SK-N-SH (cell line): Measurements from ENCODE around the gene PTPRC. TPM values are rescaled to one million over a fixed set of nuclear protein-coding genes. Genes with fewer than 3 reads are reported as not detected.

Source experiments
- CTCF ChIA-PET: fragments of 300-600, 350-600 bp; formaldehyde crosslinking; extraction: SDS; loops from one replicate; lab custom pipeline; 2021; lab: Yijun Ruan, JAX
- POLR2A ChIA-PET: fragments of 350-600 bp; sonication (Branson Sonifier 250); formaldehyde crosslinking; extraction: SDS; loops from one replicate; lab custom pipeline; 2020; ENCODE audit warnings: antibody characterized with exemption, inconsistent platforms; lab: Yijun Ruan, JAX
- DNase-seq: peaks from one replicate; pipeline ENCODE4 v3.0.0; 2012
- H2AFZ ChIP-seq: fragments of 200-600 bp; sonication (generic); 2 replicates; pipeline ENCODE4 v1.8.1; 2016; ENCODE audit warnings: antibody characterized with exemption, mild to moderate bottlenecking, low read depth
- H3F3A ChIP-seq: fragments of 200-600 bp; sonication (generic); replicated peaks from 2 replicates; pipeline ENCODE3; 2016; ENCODE audit warnings: antibody characterized with exemption, mild to moderate bottlenecking; ENCODE audit not compliant: insufficient read depth
- H3K27ac ChIP-seq, 2 experiments: fragments of 200-500 bp in 1 of 2; fragments of 200-600 bp in 1 of 2; sonication (Bioruptor generic) in 1 of 2; sonication (generic), shearing (Covaris generic) in 1 of 2; 2 replicates each; pipeline versions ENCODE4 v1.5.1 to v1.6.1; 2014 to 2016; ENCODE audit warnings: low read depth in 2 of 2, inconsistent platforms in 1 of 2, low read length in 1 of 2, mild to moderate bottlenecking in 1 of 2, mixed read lengths in 1 of 2
- H3K27me3 ChIP-seq: fragments of 200-600 bp; sonication (generic), shearing (Covaris generic); 2 replicates; pipeline ENCODE4 v1.6.1; 2016; ENCODE audit warnings: mixed run types; ENCODE audit not compliant: insufficient read depth
- H3K36me3 ChIP-seq, 2 experiments: fragments of 200-500 bp in 1 of 2; fragments of 200-600 bp in 1 of 2; sonication (Bioruptor generic) in 1 of 2; sonication (generic) in 1 of 2; replicated peaks in 1 of 2; 2 replicates each; pipeline versions ENCODE3 to v1.5.1; 2014 to 2016; ENCODE audit warnings: low read length in 1 of 2, mild to moderate bottlenecking in 1 of 2; ENCODE audit not compliant: insufficient read depth in 2 of 2, control insufficient read depth in 1 of 2
- H3K4me1 ChIP-seq, 2 experiments: fragments of 200-500 bp in 1 of 2; fragments of 200-600 bp in 1 of 2; sonication (Bioruptor generic) in 1 of 2; sonication (generic), shearing (Covaris generic) in 1 of 2; 2 replicates each; pipeline versions ENCODE4 v1.5.1 to v1.6.1; 2014 to 2016; ENCODE audit warnings: low read depth in 1 of 2, low read length in 1 of 2, mixed run types in 1 of 2; ENCODE audit not compliant: insufficient read depth in 2 of 2, control insufficient read depth in 1 of 2
- H3K4me2 ChIP-seq: fragments of 200-600 bp; sonication (generic), shearing (Covaris generic); 2 replicates; pipeline ENCODE4 v1.6.1; 2017; ENCODE audit warnings: mixed run types
- H3K4me3 ChIP-seq, 2 experiments: fragments of 200-500 bp in 1 of 2; fragments of 200-600 bp in 1 of 2; sonication (Bioruptor generic) in 1 of 2; sonication (generic), shearing (Covaris generic) in 1 of 2; 2 replicates each; pipeline versions ENCODE4 v1.5.1 to v1.8.1; 2014 to 2016; ENCODE audit warnings: low read depth in 2 of 2, inconsistent platforms in 1 of 2, low read length in 1 of 2, mild to moderate bottlenecking in 1 of 2, mixed read lengths in 1 of 2, moderate library complexity in 1 of 2
- H3K79me2 ChIP-seq: fragments of 200-600 bp; sonication (generic); 2 replicates; pipeline ENCODE4 v1.8.1; 2017; ENCODE audit warnings: mild to moderate bottlenecking; ENCODE audit not compliant: insufficient read depth
- H3K9ac ChIP-seq: fragments of 200-600 bp; sonication (generic); 2 replicates; pipeline ENCODE4 v1.6.1; 2017; ENCODE audit warnings: mixed run types
- H3K9me2 ChIP-seq: fragments of 200-600 bp; sonication (generic); 2 replicates; pipeline ENCODE4 v1.6.1; 2017; ENCODE audit warnings: mixed run types
- H3K9me3 ChIP-seq: fragments of 200-600 bp; sonication (generic); 2 replicates; pipeline ENCODE4 v1.6.1; 2017; ENCODE audit warnings: mixed run types, mild to moderate bottlenecking, moderate library complexity
- H4K20me1 ChIP-seq: fragments of 200-600 bp; sonication (generic); 2 replicates; pipeline ENCODE4 v1.6.1; 2017; ENCODE audit warnings: mild to moderate bottlenecking, mixed run types; ENCODE audit not compliant: insufficient read depth
- CHD2 ChIP-seq: fragments of 150-350 bp; IDR thresholded peaks from 2 replicates; pipeline ENCODE4 v1.6.1; 2018; ENCODE audit warnings: low read length; ENCODE audit not compliant: partially characterized antibody
- ELF1 ChIP-seq: IDR thresholded peaks from 2 replicates; pipeline ENCODE4 v1.4.0; 2012
- EP300 ChIP-seq, 2 experiments: IDR thresholded peaks; 2 replicates each; pipeline versions ENCODE4 v1.4.0 to v1.6.1; 2012; ENCODE audit warnings: borderline replicate concordance in 1 of 2, low read depth in 1 of 2, low read length in 1 of 2
- EZH2phosphoT487 ChIP-seq: fragments of 200-600 bp; sonication (generic); IDR thresholded peaks from 2 replicates; pipeline ENCODE4 v1.6.1; 2017; ENCODE audit warnings: low read depth, mixed run types, mild to moderate bottlenecking, antibody characterized with exemption, moderate library complexity, borderline replicate concordance
- FOSL2 ChIP-seq: IDR thresholded peaks from 2 replicates; pipeline ENCODE4 v1.4.0; 2012; ENCODE audit warnings: low read depth, mild to moderate bottlenecking, moderate library complexity, borderline replicate concordance
- FOXJ3 ChIP-seq: sonication (generic); formaldehyde crosslinking; IDR thresholded peaks from 2 replicates; pipeline ENCODE4 v1.5.1; 2020; ENCODE audit warnings: mild to moderate bottlenecking, missing genetic modification reagents
- FOXM1 ChIP-seq: IDR thresholded peaks from 2 replicates; pipeline ENCODE4 v1.4.0; 2012; ENCODE audit warnings: low read depth, mild to moderate bottlenecking
- GABPA ChIP-seq: IDR thresholded peaks from 2 replicates; pipeline ENCODE4 v1.4.0; 2012; ENCODE audit warnings: low read depth, mild to moderate bottlenecking
- GATA2 ChIP-seq: sonication (generic); formaldehyde crosslinking; IDR thresholded peaks from 2 replicates; pipeline ENCODE4 v1.5.0; 2020; ENCODE audit warnings: mild to moderate bottlenecking, missing genetic modification reagents
- IRF3 ChIP-seq: fragments of 150-350 bp; IDR thresholded peaks from 2 replicates; pipeline ENCODE4 v1.6.1; 2016; ENCODE audit warnings: mild to moderate bottlenecking, low read depth, low read length
- JUND ChIP-seq: IDR thresholded peaks from 2 replicates; pipeline ENCODE4 v1.4.0; 2012
- MEF2A ChIP-seq: IDR thresholded peaks from 2 replicates; pipeline ENCODE4 v1.4.0; 2012; ENCODE audit warnings: low read depth, borderline replicate concordance
- MXI1 ChIP-seq: IDR thresholded peaks from 2 replicates; pipeline ENCODE4 v1.6.1; 2012; ENCODE audit warnings: mild to moderate bottlenecking, low read depth, low read length, improper control_type of control experiment
- NFIC ChIP-seq: IDR thresholded peaks from 2 replicates; pipeline ENCODE4 v1.4.0; 2012; ENCODE audit warnings: borderline replicate concordance
- POLR2AphosphoS5 ChIP-seq: IDR thresholded peaks from 2 replicates; pipeline ENCODE4 v1.6.1; 2012; ENCODE audit warnings: low read depth, low read length
- RFX5 ChIP-seq: IDR thresholded peaks from 2 replicates; pipeline ENCODE4 v1.6.1; 2012; ENCODE audit warnings: mild to moderate bottlenecking, improper control_type of control experiment, low read length
- RXRA ChIP-seq: IDR thresholded peaks from 2 replicates; pipeline ENCODE4 v1.4.0; 2012; ENCODE audit warnings: low read depth, mild to moderate bottlenecking, borderline replicate concordance
- SIN3A ChIP-seq: IDR thresholded peaks from 2 replicates; pipeline ENCODE4 v1.6.1; 2012; ENCODE audit warnings: low read depth, mild to moderate bottlenecking, low read length, moderate library complexity, borderline replicate concordance
- TAF1 ChIP-seq: IDR thresholded peaks from 2 replicates; pipeline ENCODE4 v1.6.1; 2012; ENCODE audit warnings: low read depth, mild to moderate bottlenecking, low read length, moderate library complexity, borderline replicate concordance
- TCF12 ChIP-seq: IDR thresholded peaks from 2 replicates; pipeline ENCODE4 v1.4.0; 2012
- TEAD4 ChIP-seq: IDR thresholded peaks from 2 replicates; pipeline ENCODE4 v1.4.0; 2012; ENCODE audit warnings: mild to moderate bottlenecking, borderline replicate concordance; ENCODE audit not compliant: insufficient read depth
- YY1 ChIP-seq: IDR thresholded peaks from 2 replicates; pipeline ENCODE4 v1.4.0; 2012; ENCODE audit warnings: low read depth, mild to moderate bottlenecking
- WGBS: methylation state at CpG from one replicate; pipeline ENCODE4 v1.1.6; 2017; ENCODE audit warnings: low lambda C conversion rate; 5-methylcytosine and 5-hydroxymethylcytosine counted together
- polyA plus RNA-seq, 3 experiments: library from polyadenylated mRNA; depleted of rRNA; stranded (reverse); fragments of >200 nt; gene quantifications; 2 replicates each; pipeline ENCODE4 v1.2.3, GENCODE V29; 2012
- TF ChIP-seq, protein P1 (sequence below): IDR thresholded peaks from 2 replicates; pipeline ENCODE4 v1.4.0; 2012; ENCODE audit warnings: low read depth
- TF ChIP-seq, protein P2 (sequence below): IDR thresholded peaks from 2 replicates; pipeline ENCODE4 v1.4.0; 2012; ENCODE audit warnings: low read depth, borderline replicate concordance
- TF ChIP-seq, protein P3 (sequence below): fragments of 200-600 bp; sonication (generic); IDR thresholded peaks from 2 replicates; pipeline ENCODE4 v1.6.1; 2017; ENCODE audit warnings: antibody characterized with exemption, mild to moderate bottlenecking, moderate library complexity
- TF ChIP-seq, protein P4 (sequence below): IDR thresholded peaks from 2 replicates; pipeline ENCODE4; 2012

PTPRC gene
- polyA plus RNA-seq, 1 of the 3 experiments (the other 2 are of a cell fraction) = 0.03 TPM

- TF ChIP-seq TEAD4 = no peak
Observed at GRCh38 chr1:198622001-198622400, 16.8 kb upstream of the PTPRC start (continued).

- no peak for DNase-seq
- CTCF ChIA-PET = interaction anchor here (0.8 to 1.2 kb wide), 3 partner anchors 16 to 706 kb away, joined by 3 read pairs; no protein-coding TSS in a partner anchor
- WGBS = 30% methylated on average over 4 of the region's 4 CpGs
- no peak for TF ChIP-seq ELF1
- peak in 1 of 2 experiments; percentile 44; a peak in 1 of 4 replicates for TF ChIP-seq EP300 (IDR thresholded peaks at IDR 0.05; ENCODE audit: borderline replicate concordance in 1 of 2, low read depth in 1 of 2, low read length in 1 of 2)
- no peak for TF ChIP-seq SIN3A
- no peak for TF ChIP-seq RXRA
- TF ChIP-seq MXI1 = no peak
- no peak for TF ChIP-seq IRF3
- no peak for TF ChIP-seq NFIC
- peak; percentile 66; the same call in 1 of the 2 replicates for TF ChIP-seq FOSL2
- TF ChIP-seq, protein P1, sequence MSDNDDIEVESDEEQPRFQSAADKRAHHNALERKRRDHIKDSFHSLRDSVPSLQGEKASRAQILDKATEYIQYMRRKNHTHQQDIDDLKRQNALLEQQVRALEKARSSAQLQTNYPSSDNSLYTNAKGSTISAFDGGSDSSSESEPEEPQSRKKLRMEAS = no peak
- TF ChIP-seq MEF2A = 0 out of 2 replicates have a peak, but pooled peaks have one; percentile 31
- TF ChIP-seq EZH2phosphoT487 = no peak
- TF ChIP-seq TCF12 = peak; percentile 53
- no peak for TF ChIP-seq TEAD4
- no peak for TF ChIP-seq CHD2
- TF ChIP-seq GABPA = no peak
- no peak for TF ChIP-seq POLR2AphosphoS5
- no peak for TF ChIP-seq TAF1
- TF ChIP-seq, protein P2, sequence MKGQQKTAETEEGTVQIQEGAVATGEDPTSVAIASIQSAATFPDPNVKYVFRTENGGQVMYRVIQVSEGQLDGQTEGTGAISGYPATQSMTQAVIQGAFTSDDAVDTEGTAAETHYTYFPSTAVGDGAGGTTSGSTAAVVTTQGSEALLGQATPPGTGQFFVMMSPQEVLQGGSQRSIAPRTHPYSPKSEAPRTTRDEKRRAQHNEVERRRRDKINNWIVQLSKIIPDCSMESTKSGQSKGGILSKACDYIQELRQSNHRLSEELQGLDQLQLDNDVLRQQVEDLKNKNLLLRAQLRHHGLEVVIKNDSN = no peak
- TF ChIP-seq GATA2 = no peak
- TF ChIP-seq, protein P3, sequence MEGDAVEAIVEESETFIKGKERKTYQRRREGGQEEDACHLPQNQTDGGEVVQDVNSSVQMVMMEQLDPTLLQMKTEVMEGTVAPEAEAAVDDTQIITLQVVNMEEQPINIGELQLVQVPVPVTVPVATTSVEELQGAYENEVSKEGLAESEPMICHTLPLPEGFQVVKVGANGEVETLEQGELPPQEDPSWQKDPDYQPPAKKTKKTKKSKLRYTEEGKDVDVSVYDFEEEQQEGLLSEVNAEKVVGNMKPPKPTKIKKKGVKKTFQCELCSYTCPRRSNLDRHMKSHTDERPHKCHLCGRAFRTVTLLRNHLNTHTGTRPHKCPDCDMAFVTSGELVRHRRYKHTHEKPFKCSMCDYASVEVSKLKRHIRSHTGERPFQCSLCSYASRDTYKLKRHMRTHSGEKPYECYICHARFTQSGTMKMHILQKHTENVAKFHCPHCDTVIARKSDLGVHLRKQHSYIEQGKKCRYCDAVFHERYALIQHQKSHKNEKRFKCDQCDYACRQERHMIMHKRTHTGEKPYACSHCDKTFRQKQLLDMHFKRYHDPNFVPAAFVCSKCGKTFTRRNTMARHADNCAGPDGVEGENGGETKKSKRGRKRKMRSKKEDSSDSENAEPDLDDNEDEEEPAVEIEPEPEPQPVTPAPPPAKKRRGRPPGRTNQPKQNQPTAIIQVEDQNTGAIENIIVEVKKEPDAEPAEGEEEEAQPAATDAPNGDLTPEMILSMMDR = no peak
- TF ChIP-seq YY1 = no peak
- no peak for TF ChIP-seq RFX5
- TF ChIP-seq, protein P4, sequence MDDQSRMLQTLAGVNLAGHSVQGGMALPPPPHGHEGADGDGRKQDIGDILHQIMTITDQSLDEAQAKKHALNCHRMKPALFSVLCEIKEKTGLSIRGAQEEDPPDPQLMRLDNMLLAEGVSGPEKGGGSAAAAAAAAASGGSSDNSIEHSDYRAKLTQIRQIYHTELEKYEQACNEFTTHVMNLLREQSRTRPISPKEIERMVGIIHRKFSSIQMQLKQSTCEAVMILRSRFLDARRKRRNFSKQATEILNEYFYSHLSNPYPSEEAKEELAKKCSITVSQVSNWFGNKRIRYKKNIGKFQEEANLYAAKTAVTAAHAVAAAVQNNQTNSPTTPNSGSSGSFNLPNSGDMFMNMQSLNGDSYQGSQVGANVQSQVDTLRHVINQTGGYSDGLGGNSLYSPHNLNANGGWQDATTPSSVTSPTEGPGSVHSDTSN = peak; percentile 57
- no peak for TF ChIP-seq FOXM1
- no peak for TF ChIP-seq FOXJ3 (CRISPR knock-in tag)
- TF ChIP-seq JUND = peak; percentile 75
Observed at GRCh38 chr1:198623752-198624647, 14.8 kb upstream of the PTPRC start.

More at GRCh38 chr1:198623752-198624647, 14.8 kb upstream of the PTPRC start:
- Histone ChIP-seq H3K4me2 (peak overlapping the region; percentile 29; the same call in 1 of the 2 replicates), H3K9ac (no peak overlapping the region), H3K9me2 (no peaks in the 10 kb centered on the region), H3K9me3 (no peaks in the 10 kb centered on the region), H2AFZ (peak overlapping the region; percentile 14; the same call in 1 of the 2 replicates), H4K20me1 (no peaks in the 10 kb centered on the region), H3K79me2 (no peaks in the 10 kb centered on the region), H3F3A (peaks cover 2% of the 10 kb centered on the region), H3K4me1 (no peaks in the 10 kb centered on the region; a peak in 1 of 4 replicates), H3K4me3 (no peak overlapping the region), H3K36me3 (no peaks in the 10 kb centered on the region), H3K27ac (peak overlapping the region in 1 of 2 experiments; percentile 26; a peak in 2 of 4 replicates), H3K27me3 (no peaks in the 10 kb centered on the region)
- POLR2A ChIA-PET = no interaction called here
